Epithelial cell of esophagus (primary cell): ENCODE measurements around the gene MCC.

Experiments
- DNase-seq: peaks from one replicate; pipeline ENCODE4 v3.0.0; 2010; ENCODE audit warnings: low read depth
- H3K4me3 ChIP-seq: 2 replicates; pipeline ENCODE4 v1.5.1; 2011; ENCODE audit warnings: mild to moderate bottlenecking, low read length, control low read depth
- CTCF ChIP-seq: IDR thresholded peaks from 2 replicates; pipeline ENCODE4 v1.5.1; 2011; ENCODE audit warnings: low read depth, mild to moderate bottlenecking, low read length, control low read depth, inconsistent platforms; ENCODE audit not compliant: insufficient read depth; ENCODE audit errors: missing control alignments

MCC gene

DNA sequence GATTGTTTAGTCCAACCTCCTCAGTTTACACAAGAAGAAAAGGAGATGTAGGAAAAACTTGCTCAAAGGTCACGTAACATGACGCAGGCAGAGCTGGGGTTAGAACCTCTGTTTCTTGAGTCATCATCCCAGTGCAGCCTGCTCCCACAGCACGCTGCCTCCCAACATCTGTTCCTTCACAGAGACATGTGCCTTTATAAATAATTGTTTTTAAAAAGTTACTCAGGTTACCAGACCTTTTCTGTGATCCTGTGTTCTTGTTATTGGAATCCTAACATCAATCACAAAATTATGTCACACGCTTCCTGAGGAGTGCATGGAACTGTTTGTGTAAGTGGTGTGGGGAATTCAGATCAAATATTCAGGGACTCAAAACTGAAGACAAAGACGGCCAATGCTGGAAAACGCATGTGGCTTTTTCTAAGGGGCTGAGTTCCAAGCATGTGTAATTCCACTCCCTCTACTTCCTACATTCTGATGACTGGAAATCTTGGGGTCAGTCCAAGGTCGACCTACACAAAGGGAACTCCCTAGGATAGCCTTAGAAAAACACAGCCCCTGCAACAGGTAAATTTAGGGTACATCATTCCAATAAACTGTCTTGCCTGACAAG, 237.8 kb downstream of the MCC start:
- DNase-seq: no peak
- no peak overlapping the region for H3K4me3 ChIP-seq
- no peak for TF ChIP-seq CTCF

GRCh38 chr5:113249206-113249605, 239.0 kb downstream of the MCC start:
- DNase-seq: no peak
- TF ChIP-seq CTCF: no peak
- H3K4me3 ChIP-seq: no peak overlapping the region

GRCh38 chr5:113246361-113246870, 241.8 kb downstream of the MCC start:
- H3K4me3 ChIP-seq: no peak overlapping the region
- no peak for DNase-seq
- TF ChIP-seq CTCF: no peak

- H3K4me3 ChIP-seq: no peak overlapping the region
- no peak for TF ChIP-seq CTCF
- DNase-seq: no peak
These were observed 242.6 kb downstream of the MCC start for GRCh38 chr5:113245427-113246225.

DNA sequence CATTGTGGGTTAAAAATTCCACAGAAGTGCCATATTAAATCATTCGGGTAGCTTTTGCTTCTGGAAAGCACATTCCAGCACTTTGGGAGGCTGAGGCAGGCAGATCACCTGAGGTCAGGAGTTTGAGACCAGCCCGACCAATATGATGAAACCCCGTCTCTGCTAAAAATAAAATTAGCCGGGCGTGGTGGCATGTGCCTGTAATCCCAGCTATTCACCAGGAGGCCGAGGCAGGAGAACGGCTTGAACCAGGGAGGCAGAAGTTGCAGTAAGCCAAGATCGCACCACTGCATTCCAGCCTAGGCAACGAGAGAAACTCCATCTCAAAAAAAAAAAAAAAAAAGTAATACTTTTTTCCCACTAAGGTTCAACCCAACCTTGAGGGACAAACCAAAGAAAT, 243.3 kb downstream of the MCC start:
- no peak overlapping the region for H3K4me3 ChIP-seq
- no peak for TF ChIP-seq CTCF
- DNase-seq: no peak

DNA sequence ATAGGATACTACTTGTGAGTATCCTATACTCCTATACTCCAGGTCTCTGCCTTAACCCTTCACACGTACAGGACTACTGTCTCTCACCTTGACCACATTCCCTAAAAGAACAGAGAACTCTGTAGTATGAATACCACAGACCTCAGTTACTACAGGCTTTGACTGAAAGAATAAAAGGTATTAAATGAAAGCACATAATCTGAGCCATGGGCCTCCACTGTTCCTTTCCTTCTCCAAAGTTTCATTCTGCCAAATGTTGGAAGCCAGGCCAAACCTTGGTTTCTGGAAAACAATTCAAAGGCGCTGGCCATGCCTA, 244.9 kb downstream of the MCC start:
- no peak for TF ChIP-seq CTCF
- DNase-seq: no peak
- H3K4me3 ChIP-seq: no peak overlapping the region
